Breast epithelium (tissue), 4 donors: ENCODE data around the gene AVPR2. TPM values are rescaled to one million over a fixed set of nuclear protein-coding genes. Genes with fewer than 3 reads are reported as not detected.

ENCODE experiments used
- DNase-seq, 2 donors: peaks; one replicate each; pipeline ENCODE4 v3.0.0-alpha.2; 2019; ENCODE audit warnings: low spot score in 2 of 2
- H3K27ac ChIP-seq, 2 donors: fragments of 200-600 bp; sonication (generic) in 1 of 2; one replicate each; pipeline ENCODE4 v1.5.1; 2016 to 2019; ENCODE audit warnings: mild to moderate bottlenecking in 1 of 2
- H3K27me3 ChIP-seq, 2 donors: fragments of 200-600 bp; sonication (generic) in 1 of 2; one replicate each; pipeline versions ENCODE4 v1.5.1 to v1.6.0; 2017 to 2019; ENCODE audit warnings: control low read depth in 1 of 2, mild to moderate bottlenecking in 1 of 2
- H3K36me3 ChIP-seq: fragments of 200-600 bp; one replicate; pipeline ENCODE4 v1.5.1; 2019
- H3K4me1 ChIP-seq, 2 donors: fragments of 200-600 bp; sonication (generic); one replicate each; pipeline ENCODE4 v1.5.1; 2016 to 2019; ENCODE audit warnings: control low read depth in 1 of 2
- H3K4me3 ChIP-seq, 3 donors: fragments of 200-600 bp; sonication (generic); 1 replicate in 2 of 3; 2 replicates in 1 of 3; pipeline ENCODE4 v1.5.1; 2016 to 2019; ENCODE audit warnings: mild to moderate bottlenecking in 3 of 3, moderate library complexity in 2 of 3
- H3K9me3 ChIP-seq, 2 donors: fragments of 200-600 bp; sonication (generic) in 1 of 2; one replicate each; pipeline ENCODE4 v1.5.1; 2016 to 2019; ENCODE audit warnings: control low read depth in 1 of 2
- POLR2A ChIP-seq: fragments of 450-650 bp; IDR thresholded peaks from one replicate; pipeline ENCODE4 v1.6.1; 2016; ENCODE audit warnings: antibody characterized with exemption, mild to moderate bottlenecking, moderate library complexity
- POLR2AphosphoS5 ChIP-seq, 3 donors: sonication (generic); formaldehyde crosslinking; IDR thresholded peaks; one replicate each; pipeline ENCODE4 v1.6.1; 2017; ENCODE audit warnings: antibody characterized with exemption in 3 of 3
- intact Hi-C: fragments of 100-400 bp; cut with DNase I; formaldehyde crosslinking; loops from one replicate; pipeline ENCODE4 v1.15.1; 2023; ENCODE audit warnings: low total_unique reads
- total RNA-seq, 3 donors: library from RNA; depleted of rRNA; stranded (reverse); fragments of >200 nt; gene quantifications; one replicate each; pipeline ENCODE4 v1.1.0, GENCODE V29; 2016
- TF ChIP-seq, protein P1 (sequence below), 3 donors: fragments of 450-650 bp; IDR thresholded peaks; one replicate each; pipeline ENCODE4 v1.5.1; 2016 to 2017; ENCODE audit warnings: antibody characterized with exemption in 3 of 3, mild to moderate bottlenecking in 3 of 3, moderate library complexity in 3 of 3

The AVPR2 gene
- total RNA-seq, 3 donors from 2014 or later = 0.44 to 5.9 (median 5.3) TPM

DNA sequence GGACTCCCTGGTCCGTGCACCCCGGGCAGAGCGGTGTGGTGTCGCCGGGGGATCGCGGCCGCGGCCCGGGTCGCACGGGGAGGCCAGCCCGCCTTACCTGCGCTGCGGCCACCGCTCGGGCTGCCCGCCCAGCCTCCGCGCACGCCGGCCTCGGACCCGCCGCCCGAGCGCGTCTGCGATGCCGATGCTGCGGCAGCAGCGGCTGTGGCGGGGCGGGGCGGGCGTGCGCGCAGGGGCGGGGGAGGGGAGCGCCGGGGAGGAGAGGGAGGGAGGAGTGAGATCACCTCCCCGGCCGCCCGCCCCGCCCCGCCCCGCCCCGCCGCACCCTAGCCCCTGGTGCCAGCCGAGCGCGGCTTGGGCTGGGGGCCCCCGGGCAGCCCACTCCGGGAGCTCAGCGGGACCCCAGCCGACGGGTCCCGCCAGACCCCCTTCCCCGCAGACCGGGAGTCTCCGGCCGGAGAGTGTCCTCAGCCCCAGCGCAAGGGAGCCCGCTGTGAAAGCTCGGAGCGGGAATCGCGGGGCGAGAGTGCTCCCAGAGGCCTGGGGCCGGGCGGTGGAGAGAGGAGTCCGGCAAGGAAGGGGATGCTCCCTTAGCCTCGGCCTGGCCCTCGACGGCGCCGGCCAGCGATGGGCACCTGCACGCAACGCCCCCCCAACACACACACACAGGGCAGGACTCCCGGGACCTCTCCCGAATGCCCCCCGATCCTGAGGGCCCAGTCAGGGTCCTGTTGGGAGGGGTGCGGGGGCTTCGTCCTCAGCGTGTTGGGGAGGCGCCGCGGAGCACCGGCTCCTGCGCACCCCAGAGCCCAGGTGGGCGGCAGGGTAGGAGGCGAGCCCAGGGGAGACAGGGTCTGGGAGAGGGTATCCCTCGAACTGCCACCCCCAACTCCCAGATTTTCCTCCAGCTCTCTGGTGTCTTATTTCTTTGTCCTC, 18.2 kb upstream of the AVPR2 start, which contains the start of gene L1CAM:
Gene L1CAM (minus strand): TSS at position 206 of the 936 bp plus-strand sequence. CDS start 10,337 bp downstream, outside the sequence.
- Histone ChIP-seq H3K4me3 (peak within 1 kb of the TSS in 2 of 3 donors; percentile 26 to 54), H3K27ac (no peak within 1 kb of the TSS), H3K27me3 (peaks cover 6 to 70% of the 10 kb centered on the region in 2 donors), H3K36me3 (no peaks in the 10 kb centered on the region), H3K9me3 (no peaks in the 10 kb centered on the region), H3K4me1 (no peaks in the 10 kb centered on the region)
- no peak for TF ChIP-seq POLR2A
- no peak for TF ChIP-seq POLR2AphosphoS5 (IDR thresholded peaks at IDR 0.05)
- TF ChIP-seq, protein P1, sequence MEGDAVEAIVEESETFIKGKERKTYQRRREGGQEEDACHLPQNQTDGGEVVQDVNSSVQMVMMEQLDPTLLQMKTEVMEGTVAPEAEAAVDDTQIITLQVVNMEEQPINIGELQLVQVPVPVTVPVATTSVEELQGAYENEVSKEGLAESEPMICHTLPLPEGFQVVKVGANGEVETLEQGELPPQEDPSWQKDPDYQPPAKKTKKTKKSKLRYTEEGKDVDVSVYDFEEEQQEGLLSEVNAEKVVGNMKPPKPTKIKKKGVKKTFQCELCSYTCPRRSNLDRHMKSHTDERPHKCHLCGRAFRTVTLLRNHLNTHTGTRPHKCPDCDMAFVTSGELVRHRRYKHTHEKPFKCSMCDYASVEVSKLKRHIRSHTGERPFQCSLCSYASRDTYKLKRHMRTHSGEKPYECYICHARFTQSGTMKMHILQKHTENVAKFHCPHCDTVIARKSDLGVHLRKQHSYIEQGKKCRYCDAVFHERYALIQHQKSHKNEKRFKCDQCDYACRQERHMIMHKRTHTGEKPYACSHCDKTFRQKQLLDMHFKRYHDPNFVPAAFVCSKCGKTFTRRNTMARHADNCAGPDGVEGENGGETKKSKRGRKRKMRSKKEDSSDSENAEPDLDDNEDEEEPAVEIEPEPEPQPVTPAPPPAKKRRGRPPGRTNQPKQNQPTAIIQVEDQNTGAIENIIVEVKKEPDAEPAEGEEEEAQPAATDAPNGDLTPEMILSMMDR (IDR thresholded peaks at IDR 0.05) = no peak
- DNase-seq = no peak
- intact Hi-C loops = no loop called here

DNA sequence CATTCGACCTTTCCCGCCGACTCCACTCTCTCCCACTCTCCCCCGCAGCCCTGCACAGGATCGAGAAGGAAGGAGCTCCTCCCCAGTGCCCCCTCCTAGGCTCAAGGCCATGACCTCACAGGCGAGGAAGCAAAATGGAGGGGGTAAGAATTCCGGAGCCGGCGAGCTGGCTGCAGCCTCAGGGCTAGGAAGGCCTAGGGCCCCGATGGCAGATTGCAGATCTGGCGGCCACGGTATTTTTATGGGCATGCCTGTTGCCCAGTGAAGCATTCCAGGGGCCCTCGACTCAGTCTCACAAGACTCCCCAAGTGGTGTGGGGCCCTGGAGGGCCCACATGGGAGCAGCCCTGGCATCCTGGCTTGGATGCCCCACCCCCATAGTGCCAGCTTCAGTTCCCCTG, 17.6 kb upstream of the AVPR2 start:
- no peak for TF ChIP-seq POLR2A
- TF ChIP-seq, protein P1 (IDR thresholded peaks at IDR 0.05) = no peak
- no peak for TF ChIP-seq POLR2AphosphoS5 (IDR thresholded peaks at IDR 0.05)
- Histone ChIP-seq H3K27ac (no peak overlapping the region), H3K4me3 (no peak overlapping the region)

DNA sequence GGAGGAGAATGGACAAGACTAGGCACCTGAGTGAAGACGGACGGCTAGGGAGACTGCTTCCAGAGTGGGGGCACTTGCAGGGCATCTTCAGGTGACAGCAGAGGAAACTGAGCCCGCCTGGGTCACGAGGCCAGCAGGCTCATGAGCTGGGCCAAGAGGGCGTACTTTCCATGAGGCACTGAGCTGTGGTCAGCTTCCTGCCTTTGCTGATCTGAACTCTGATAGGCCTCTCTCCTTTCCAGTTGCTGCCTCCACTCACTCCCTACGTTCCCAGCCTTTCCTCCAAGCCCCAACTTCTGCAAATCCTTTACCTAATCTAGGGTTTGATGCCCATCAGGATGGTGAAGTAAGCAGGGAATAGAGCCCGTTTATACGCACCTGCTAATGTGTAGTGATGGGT, 17.1 kb upstream of the AVPR2 start:
- intact Hi-C loops = no loop called here
- no peak overlapping the region for H3K27ac ChIP-seq

More for the DNA sequence above, 17.6 kb upstream of the AVPR2 start:
- peaks cover 6 to 65% of the 10 kb centered on the region in 2 donors for H3K27me3 ChIP-seq
- intact Hi-C loops = no loop called here
- DNase-seq = no peak
- H3K4me1 ChIP-seq = no peaks in the 10 kb centered on the region
- H3K9me3 ChIP-seq = no peaks in the 10 kb centered on the region
- H3K36me3 ChIP-seq = no peaks in the 10 kb centered on the region

DNA sequence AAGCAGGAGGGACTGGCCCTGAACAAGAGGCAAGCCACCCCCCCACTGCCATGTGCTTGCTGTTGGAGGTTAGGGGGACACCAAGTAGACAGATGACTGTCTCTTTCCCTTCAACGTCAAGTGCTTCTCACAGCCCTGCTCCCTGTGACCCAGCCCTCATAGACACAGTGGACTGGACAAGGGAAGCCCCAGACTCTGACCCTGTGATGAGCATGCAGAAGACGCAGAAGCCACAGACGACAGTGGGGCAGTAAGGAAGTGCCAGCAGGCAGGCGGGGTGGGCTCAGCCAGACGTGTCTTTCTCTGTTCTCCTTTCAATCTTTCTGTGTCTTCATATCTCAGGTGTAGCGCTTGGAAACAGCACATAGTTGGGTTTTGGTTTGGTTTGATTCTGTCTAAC, 16.1 kb upstream of the AVPR2 start:
- no peaks in the 10 kb centered on the region for H3K9me3 ChIP-seq
- no peak overlapping the region for H3K4me3 ChIP-seq
- H3K27ac ChIP-seq = no peak overlapping the region
- intact Hi-C loops = no loop called here
- TF ChIP-seq POLR2A (no peak), POLR2AphosphoS5 (IDR thresholded peaks at IDR 0.05) (no peak)
- TF ChIP-seq, protein P1 (IDR thresholded peaks at IDR 0.05) = no peak
- H3K36me3 ChIP-seq = no peaks in the 10 kb centered on the region
- no peaks in the 10 kb centered on the region for H3K4me1 ChIP-seq
- H3K27me3 ChIP-seq = peaks cover 6 to 63% of the 10 kb centered on the region in 2 donors
- no peak for DNase-seq

More for the DNA sequence above, 17.1 kb upstream of the AVPR2 start:
- TF ChIP-seq POLR2AphosphoS5 (IDR thresholded peaks at IDR 0.05) (no peak), POLR2A (no peak)
- Histone ChIP-seq H3K4me1 (no peaks in the 10 kb centered on the region), H3K9me3 (no peaks in the 10 kb centered on the region), H3K36me3 (no peaks in the 10 kb centered on the region), H3K4me3 (no peak overlapping the region), H3K27me3 (peaks cover 6 to 65% of the 10 kb centered on the region in 2 donors)
- no peak for DNase-seq

DNA sequence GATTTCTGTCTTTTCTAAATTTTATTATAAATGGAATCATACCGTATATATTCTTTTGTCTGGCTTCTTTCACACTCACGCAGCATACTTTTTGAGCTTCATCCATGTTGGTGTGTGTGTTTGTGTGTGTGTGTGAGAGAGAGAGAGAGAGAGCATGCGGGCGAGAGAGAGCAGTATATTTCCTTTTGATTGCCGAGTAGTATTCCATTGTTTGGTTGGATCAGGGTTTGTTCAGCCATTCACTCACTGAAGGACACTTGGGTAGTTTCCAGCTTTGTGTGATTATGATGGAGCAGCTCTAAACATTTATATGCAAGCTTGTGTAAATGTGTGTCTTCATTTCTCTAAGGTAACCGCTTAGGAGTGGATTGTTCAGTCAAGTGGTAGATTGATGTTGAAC, 15.3 kb upstream of the AVPR2 start:
- Histone ChIP-seq H3K9me3 (no peaks in the 10 kb centered on the region), H3K4me1 (no peaks in the 10 kb centered on the region), H3K4me3 (no peak overlapping the region), H3K27ac (no peak overlapping the region), H3K27me3 (peaks cover 3 to 61% of the 10 kb centered on the region in 2 donors), H3K36me3 (no peaks in the 10 kb centered on the region)
- intact Hi-C loops = no loop called here
- DNase-seq = no peak
- TF ChIP-seq POLR2A (no peak), POLR2AphosphoS5 (IDR thresholded peaks at IDR 0.05) (no peak)
- TF ChIP-seq, protein P1 (IDR thresholded peaks at IDR 0.05) = no peak
